ENCODE measurements around the gene TENM3.
"Not testable (repeated sequence)": the region's sequence is repeated elsewhere in the genome, so short reads cannot be mapped to it uniquely, and the experiment has no call there.

Gene TENM3

GRCh38 chr4:182243204-182243603 is at the start of gene TENM3:
Gene TENM3, plus strand, starts transcription at chr4:182243402. Its CDS starts 80,619 bp downstream, at chr4:182324021.
- not testable (repeated sequence) for DNase-seq (ENCODE audit: low read depth in 2 of 2)

- DNase-seq (ENCODE audit: low read depth in 2 of 2), result no peak
Measured at GRCh38 chr4:182194091-182194824, 48.9 kb upstream of the TENM3 start.

- no peak for DNase-seq (ENCODE audit: low read depth in 2 of 2)
Measured at GRCh38 chr4:182197611-182198010, 45.6 kb upstream of the TENM3 start.

GRCh38 chr4:182201871-182202270 is 41.3 kb upstream of the TENM3 start:
- no peak for DNase-seq (ENCODE audit: low read depth in 2 of 2)

- no peak for DNase-seq (ENCODE audit: low read depth in 2 of 2)
Measured at GRCh38 chr4:182202650-182203049, 40.6 kb upstream of the TENM3 start.

- no peak for DNase-seq (ENCODE audit: low read depth in 2 of 2)
Measured at GRCh38 chr4:182203872-182204411, 39.3 kb upstream of the TENM3 start.

- no peak for DNase-seq (ENCODE audit: low read depth in 2 of 2)
Measured at GRCh38 chr4:182205306-182205705, 37.9 kb upstream of the TENM3 start.

- DNase-seq (ENCODE audit: low read depth in 2 of 2), result no peak
Measured at GRCh38 chr4:182206266-182206665, 36.9 kb upstream of the TENM3 start.

GRCh38 chr4:182206916-182207315 is 36.3 kb upstream of the TENM3 start:
- DNase-seq (ENCODE audit: low read depth in 2 of 2), result no peak

GRCh38 chr4:182207830-182208396 is 35.3 kb upstream of the TENM3 start:
- DNase-seq (ENCODE audit: low read depth in 2 of 2), result no peak

GRCh38 chr4:182208526-182209050 is 34.6 kb upstream of the TENM3 start:
- no peak for DNase-seq (ENCODE audit: low read depth in 2 of 2)

- DNase-seq (ENCODE audit: low read depth in 2 of 2), result no peak
Measured at GRCh38 chr4:182212211-182212761, 30.9 kb upstream of the TENM3 start.

- DNase-seq (ENCODE audit: low read depth in 2 of 2), result no peak
Measured at GRCh38 chr4:182213004-182213403, 30.2 kb upstream of the TENM3 start.

GRCh38 chr4:182215148-182215547 is 28.1 kb upstream of the TENM3 start:
- DNase-seq (ENCODE audit: low read depth in 2 of 2), result no peak

- DNase-seq (ENCODE audit: low read depth in 2 of 2), result no peak
Measured at GRCh38 chr4:182216005-182216404, 27.2 kb upstream of the TENM3 start.

GRCh38 chr4:182219411-182220056 is 23.7 kb upstream of the TENM3 start:
- DNase-seq (ENCODE audit: low read depth in 2 of 2), result no peak

GRCh38 chr4:182221987-182222386 is 21.2 kb upstream of the TENM3 start:
- no peak for DNase-seq (ENCODE audit: low read depth in 2 of 2)

- no peak for DNase-seq (ENCODE audit: low read depth in 2 of 2)
Measured at GRCh38 chr4:182222766-182223165, 20.4 kb upstream of the TENM3 start.

- no peak for DNase-seq (ENCODE audit: low read depth in 2 of 2)
Measured at GRCh38 chr4:182223708-182224107, 19.5 kb upstream of the TENM3 start.

- DNase-seq (ENCODE audit: low read depth in 2 of 2), result no peak
Measured at GRCh38 chr4:182224192-182224850, 18.9 kb upstream of the TENM3 start.

- DNase-seq (ENCODE audit: low read depth in 2 of 2), result no peak
Measured at GRCh38 chr4:182225257-182225852, 17.8 kb upstream of the TENM3 start.
